Right kidney (tissue), 1 donor: Measurements from ENCODE around the gene LRRC43.
"Not testable (repeated sequence)": the region's sequence is repeated elsewhere in the genome, so short reads cannot be mapped to it uniquely, and the experiment has no call there.

ENCODE experiments used
- DNase-seq: peaks from one replicate; pipeline ENCODE4 v3.0.0-alpha.2; 2016

LRRC43 gene

DNA sequence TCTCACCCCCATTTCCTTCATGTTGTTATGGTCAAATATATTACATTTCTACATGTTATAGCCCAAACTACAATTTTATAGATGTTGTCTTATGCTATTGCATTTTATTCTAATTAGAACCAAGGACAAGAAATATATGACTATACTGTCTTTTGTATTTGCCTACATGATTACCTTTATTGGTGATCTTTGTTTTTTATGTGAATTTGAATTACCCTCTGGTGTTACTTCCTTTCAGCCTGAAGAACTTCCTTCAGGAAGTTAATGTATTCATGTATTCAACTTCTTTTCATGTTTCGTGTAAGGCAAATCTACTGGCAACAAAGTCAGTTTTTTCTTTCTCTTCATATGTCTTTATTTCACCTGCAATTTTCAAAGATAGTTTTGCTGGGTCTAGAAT, 11.9 kb downstream of the LRRC43 start:
- DNase-seq, result no peak

DNA sequence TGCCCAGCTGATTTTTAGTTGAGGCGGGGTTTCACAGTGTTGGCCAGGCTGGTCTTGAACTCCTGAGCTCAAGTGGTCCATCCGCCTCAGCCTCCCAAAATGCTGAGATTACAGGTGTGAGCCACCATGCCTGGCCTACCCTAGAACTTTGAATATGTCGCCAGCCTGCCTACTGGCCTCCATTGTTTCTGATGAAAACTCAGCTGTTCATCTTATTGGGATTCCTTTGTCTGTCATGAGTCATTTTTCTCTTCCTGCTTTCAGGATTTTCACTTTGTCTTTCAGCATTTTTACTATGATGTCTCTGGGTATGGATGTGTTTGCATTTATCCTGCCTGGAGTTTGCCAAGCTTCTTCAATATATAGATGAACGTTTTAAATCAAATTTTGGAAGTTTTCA, 12.5 kb downstream of the LRRC43 start:
- DNase-seq, result no peak

DNA sequence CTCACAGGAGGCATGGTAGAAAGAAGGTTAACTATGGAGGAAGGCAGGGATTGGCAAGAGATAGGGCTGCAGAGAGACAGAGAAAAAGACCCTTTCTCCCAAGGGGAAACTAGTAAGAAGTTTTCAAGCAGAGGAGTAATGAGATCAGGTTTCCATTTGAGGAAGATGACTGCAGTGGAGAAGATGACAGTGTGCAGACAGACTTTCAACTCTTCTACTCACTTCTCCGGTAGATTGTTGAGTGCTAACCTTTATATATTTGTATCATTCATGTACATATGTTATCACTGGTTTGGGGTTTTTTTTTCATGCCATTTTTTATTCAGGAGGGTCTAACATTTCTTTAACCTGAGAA, 14.7 kb downstream of the LRRC43 start:
- DNase-seq, result no peak

- no peak for DNase-seq
These were observed 16.8 kb downstream of the LRRC43 start for GRCh38 chr12:122199484-122200355.

DNA sequence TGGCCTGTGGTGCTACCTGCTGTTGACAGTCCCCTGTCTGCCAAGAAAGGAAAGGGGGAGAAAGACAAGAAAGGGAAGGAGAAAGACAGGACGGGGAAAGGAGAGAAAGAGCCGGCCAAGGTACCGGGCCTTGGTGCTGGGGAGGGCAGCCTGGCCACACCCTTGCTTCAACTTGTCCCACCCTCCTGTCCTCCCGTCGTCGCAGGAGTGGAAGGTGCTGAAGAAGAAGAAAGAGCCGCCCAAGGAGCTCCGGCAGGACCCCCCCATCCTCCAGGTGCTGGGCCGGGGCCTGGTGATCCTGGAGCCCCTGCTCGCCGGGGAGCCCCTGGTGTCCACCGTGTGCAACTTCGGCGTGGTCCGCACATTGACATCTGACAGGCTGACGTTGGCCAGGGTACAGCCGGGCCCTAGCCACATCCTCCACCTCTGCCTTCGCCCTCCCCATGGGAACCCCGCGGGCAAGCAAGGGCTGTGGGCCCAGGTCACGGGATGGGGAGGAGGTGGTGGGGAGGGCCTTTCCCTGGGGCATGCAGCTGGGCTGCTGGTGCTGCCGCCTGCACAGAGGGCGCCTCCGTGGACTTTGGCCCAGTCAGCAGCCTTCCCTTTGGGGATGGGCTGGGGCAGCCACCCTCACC, 17.7 kb downstream of the LRRC43 start:
- no peak for DNase-seq

GRCh38 chr12:122201381-122201780, 18.5 kb downstream of the LRRC43 start:
- no peak for DNase-seq

DNA sequence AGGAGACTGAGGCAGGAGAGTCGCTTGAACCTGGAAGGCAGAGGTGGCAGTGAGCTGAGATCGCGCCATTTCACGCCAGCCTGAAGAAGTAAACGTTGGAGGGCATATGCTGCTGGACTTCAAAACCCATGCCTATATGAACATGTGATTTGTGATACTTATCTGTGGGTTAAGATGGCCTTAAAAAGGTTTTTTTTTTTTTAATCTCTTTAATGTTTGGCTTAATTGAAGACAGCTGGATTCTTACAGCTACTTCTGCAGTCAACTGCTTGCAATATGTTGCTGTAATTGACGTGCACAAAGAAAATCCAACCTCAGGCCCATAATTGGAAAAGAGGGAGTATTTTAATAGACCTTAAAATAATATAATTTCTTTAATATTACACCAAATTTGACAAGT, 19.1 kb downstream of the LRRC43 start:
- no peak for DNase-seq

DNA sequence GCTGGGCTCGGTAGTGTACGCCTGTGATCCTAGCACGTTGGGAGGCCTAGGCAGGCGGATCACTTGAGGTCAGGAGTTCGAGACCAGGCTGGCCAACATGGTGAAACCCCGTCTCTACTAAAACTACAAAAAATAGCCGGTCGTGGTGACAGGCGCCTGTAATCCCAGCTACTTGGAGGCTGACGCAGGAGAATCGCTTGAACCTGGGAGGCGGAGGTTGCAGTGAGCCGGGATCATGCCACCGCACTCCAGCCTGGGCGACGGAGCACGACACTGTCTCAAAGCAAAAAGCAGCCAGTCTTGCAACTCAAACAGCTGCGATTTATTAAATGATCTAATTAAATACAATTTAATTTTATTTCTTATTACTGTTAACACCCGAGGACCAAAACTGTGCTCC, 19.9 kb downstream of the LRRC43 start:
- not testable (repeated sequence) for DNase-seq

- peak; percentile 78 for DNase-seq
These were observed 20.6 kb downstream of the LRRC43 start, which contains the start of gene B3GNT4 for GRCh38 chr12:122203301-122204166. TSS of gene B3GNT4 (plus strand) at chr12:122203709. CDS start at chr12:122204619, 910 bp downstream.

DNA sequence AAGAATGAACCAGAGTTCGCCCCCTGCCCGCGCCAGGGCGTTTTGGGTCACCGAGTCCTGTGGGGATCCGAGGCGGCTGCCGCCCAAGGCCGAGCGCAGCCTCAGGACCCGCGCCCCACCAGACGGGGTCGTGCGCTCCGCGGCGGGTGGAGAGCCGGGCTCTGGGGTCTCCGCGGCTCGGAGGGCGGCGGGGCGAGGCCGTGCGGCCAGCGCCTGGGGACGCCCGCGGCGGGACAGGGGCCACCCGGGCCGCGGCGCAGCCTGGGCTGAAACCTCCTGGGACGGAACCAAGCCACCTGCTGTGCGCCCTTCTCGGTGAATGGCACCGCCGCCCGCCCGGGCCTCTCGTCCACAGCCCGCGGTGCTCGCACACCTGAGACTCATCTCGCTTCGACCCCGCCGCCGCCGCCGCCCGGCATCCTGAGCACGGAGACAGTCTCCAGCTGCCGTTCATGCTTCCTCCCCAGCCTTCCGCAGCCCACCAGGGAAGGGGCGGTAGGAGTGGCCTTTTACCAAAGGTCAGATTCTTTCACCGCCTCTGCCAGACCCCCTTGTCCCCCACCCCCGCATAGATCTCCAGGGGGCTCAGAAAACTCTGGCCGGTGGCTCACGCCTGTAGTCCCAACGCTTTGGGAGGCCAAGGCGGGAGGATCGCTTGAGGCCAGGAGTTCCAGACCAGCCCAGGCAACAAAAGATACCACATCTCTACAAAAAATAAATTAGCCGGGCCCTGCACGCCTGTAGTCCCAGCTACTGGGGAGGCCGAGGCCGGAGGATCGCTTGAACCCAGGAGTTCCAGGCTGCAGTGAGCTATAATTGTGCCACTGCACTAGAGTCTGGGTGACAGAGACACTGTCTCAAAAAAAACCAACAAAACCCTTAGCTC, 21.5 kb downstream of the LRRC43 start:
- DNase-seq, result peak; percentile 56

DNA sequence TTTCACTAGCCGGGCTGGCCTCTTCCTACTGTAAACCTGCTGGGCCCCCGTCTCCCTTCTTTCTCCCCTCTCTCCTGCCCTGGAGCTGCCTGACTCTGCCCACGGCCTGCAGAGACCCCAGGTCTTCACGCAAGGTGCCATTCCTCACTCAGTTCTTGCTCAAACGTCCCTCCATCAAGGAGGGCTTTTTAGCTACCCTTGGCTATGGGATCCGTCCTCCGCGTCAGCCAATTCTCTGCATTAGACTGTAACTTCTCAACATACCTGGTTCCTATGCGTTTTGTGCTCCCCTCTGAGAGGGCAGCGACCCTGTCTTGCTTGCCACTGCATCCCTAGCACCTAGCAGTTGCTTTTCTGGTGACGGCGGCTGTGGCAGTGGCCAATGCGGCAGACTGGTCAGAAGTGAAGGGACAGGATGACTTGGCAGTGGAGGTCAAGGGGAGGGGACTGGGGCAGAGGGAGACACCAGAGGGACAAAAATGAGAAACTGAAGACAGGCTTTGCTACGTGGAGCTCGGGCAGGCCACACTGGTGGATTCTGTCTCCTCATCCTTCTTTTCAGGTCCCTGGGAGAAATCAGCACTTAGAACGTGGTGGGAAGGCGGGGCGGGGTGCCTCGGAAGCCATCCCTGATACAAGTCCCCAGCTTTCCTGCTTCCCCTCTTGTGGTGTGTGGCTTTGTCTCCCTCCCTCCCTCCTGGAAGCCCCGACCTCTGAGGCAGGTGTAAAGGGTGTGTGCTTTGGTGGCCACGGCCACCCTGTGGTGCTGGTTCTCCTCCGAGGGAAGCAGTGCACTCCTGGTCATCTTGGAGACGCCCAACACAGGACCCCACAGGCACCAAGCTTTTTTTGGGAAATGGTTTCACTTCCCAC, 22.4 kb downstream of the LRRC43 start:
- DNase-seq, result no peak

DNA sequence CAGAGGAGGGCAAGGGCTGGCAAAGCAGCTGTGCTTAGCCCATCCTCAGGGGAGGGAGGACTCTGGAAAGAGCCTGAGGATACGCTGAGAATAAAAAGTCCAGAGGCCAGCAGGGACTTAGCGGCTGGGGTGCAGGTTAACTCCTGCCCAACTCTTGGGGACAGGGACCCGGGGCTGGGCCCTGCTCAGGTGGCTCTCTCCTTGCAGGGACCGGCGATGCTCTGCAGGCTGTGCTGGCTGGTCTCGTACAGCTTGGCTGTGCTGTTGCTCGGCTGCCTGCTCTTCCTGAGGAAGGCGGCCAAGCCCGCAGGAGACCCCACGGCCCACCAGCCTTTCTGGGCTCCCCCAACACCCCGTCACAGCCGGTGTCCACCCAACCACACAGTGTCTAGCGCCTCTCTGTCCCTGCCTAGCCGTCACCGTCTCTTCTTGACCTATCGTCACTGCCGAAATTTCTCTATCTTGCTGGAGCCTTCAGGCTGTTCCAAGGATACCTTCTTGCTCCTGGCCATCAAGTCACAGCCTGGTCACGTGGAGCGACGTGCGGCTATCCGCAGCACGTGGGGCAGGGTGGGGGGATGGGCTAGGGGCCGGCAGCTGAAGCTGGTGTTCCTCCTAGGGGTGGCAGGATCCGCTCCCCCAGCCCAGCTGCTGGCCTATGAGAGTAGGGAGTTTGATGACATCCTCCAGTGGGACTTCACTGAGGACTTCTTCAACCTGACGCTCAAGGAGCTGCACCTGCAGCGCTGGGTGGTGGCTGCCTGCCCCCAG, 23.4 kb downstream of the LRRC43 start:
- DNase-seq, result no peak

DNA sequence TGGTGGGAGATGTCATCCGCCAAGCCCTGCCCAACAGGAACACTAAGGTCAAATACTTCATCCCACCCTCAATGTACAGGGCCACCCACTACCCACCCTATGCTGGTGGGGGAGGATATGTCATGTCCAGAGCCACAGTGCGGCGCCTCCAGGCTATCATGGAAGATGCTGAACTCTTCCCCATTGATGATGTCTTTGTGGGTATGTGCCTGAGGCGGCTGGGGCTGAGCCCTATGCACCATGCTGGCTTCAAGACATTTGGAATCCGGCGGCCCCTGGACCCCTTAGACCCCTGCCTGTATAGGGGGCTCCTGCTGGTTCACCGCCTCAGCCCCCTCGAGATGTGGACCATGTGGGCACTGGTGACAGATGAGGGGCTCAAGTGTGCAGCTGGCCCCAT, 24.1 kb downstream of the LRRC43 start:
- DNase-seq, result no peak

- DNase-seq, result no peak
These were observed 24.5 kb downstream of the LRRC43 start for GRCh38 chr12:122207391-122207790.

DNA sequence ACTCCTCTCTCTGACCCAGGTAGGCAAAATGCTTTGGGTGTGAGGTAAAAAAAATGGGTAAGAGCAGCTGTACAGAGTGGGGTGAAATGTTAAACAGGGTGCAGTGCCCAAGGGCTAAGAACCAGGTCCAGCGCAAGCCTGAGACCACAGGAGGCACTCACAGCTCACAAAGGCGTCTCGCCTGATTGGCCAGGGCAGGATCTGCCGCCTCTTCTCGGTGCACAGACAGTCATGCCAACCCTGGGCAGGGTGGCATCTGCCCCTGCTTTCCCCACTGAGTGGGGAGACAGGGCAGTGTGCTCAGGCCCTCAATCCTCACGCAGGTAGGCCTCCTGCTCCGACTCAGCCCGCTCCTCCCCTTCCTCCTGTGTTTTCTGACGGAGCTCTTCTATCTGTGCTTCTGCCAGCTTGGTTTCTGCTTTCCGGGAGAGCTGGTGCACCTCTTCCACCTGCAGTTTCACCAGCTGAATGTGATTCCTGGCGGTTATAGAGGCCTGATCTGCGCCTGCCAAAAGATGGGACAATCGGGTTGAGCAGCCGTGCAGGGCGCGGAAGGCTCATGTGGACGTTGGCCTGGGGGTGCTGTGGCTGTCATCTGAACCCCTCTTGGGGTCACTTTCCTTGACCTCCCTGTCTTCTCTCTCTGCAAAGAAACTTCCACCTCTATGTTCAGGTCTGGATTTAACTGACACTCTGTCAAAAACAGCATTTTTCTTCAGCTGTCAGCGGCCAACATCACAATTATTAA, 25.3 kb downstream of the LRRC43 start:
- no peak for DNase-seq

DNA sequence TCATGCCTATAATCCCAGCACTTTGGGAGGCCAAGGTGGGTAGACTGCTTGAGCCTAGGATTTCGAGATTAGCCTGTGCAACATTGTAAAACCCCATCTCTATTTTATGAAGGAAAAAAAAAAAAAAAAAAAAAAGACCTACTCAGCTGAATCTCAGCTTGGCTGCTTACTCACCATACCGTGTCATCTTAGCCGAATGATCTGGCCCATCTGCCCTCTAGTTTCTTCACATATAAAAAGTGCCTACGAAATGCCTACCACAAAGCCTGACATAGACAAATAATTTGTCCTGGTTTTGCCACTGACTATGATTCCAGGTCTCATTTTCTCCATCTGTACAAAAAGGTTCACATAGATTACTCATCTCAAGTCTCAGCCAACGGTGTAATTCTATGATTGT, 32.8 kb downstream of the LRRC43 start:
- DNase-seq, result no peak

- no peak for DNase-seq
These were observed 33.5 kb downstream of the LRRC43 start for GRCh38 chr12:122216445-122216844.

GRCh38 chr12:122225683-122226365, 42.9 kb downstream of the LRRC43 start, which contains the start of gene DIABLO:
TSS of gene DIABLO (minus strand) at chr12:122226052. CDS start at chr12:122226014, 38 bp downstream.
- peak; percentile 99 for DNase-seq
